ENCODE measurements around the gene GALC.

GALC gene

GRCh38 chr14:88005978-88006851, 13.2 kb upstream of the GALC start:
- no peak for DNase-seq

GRCh38 chr14:88005050-88005481, 12.1 kb upstream of the GALC start, which contains the start of gene GPR65:
Gene GPR65, plus strand, starts transcription at chr14:88005135. Its CDS starts 5,713 bp downstream, at chr14:88010848.
- no peak for DNase-seq

GRCh38 chr14:88004506-88005036, 11.6 kb upstream of the GALC start:
- DNase-seq, result no peak

- DNase-seq, result no peak
These were observed 10.4 kb upstream of the GALC start for GRCh38 chr14:88003425-88003824.

GRCh38 chr14:88002421-88003075, 9.6 kb upstream of the GALC start:
- no peak for DNase-seq

GRCh38 chr14:87999277-87999676, 6.3 kb upstream of the GALC start:
- DNase-seq, result no peak

DNA sequence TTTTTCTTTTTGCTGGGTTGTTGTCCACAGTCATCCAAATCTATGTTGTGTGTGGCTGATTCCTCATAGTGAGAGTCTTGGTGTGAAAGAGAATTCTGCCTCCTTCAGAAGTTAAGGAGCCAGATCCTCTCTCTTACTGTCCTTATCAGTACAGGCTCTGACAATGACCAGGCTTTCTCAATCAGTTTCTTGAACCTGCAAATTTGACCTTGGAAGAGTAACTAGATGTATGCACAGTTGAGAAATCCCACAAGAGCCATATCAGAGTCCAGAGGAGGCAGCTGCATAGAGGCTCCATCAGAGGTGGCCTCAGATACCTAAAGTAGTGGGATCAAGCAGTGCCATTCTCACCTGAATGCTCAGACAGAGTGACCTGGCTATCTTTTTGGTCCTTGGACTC, 5.5 kb upstream of the GALC start:
- DNase-seq, result no peak

DNA sequence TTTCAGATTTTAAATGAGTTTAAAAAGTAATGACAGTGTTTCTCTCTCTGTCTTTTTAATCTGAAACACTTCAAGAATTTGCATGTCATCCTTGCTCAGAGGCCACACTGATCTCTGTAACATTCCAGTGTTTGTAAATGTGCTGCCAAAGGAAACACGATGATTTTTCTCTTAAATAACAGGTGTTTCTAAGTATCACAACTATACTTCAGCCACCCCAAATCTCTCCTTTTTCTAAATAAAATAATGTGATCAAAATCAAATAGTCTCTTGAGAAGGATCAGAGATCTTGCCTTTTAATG, 3.3 kb upstream of the GALC start:
- no peak for DNase-seq

DNA sequence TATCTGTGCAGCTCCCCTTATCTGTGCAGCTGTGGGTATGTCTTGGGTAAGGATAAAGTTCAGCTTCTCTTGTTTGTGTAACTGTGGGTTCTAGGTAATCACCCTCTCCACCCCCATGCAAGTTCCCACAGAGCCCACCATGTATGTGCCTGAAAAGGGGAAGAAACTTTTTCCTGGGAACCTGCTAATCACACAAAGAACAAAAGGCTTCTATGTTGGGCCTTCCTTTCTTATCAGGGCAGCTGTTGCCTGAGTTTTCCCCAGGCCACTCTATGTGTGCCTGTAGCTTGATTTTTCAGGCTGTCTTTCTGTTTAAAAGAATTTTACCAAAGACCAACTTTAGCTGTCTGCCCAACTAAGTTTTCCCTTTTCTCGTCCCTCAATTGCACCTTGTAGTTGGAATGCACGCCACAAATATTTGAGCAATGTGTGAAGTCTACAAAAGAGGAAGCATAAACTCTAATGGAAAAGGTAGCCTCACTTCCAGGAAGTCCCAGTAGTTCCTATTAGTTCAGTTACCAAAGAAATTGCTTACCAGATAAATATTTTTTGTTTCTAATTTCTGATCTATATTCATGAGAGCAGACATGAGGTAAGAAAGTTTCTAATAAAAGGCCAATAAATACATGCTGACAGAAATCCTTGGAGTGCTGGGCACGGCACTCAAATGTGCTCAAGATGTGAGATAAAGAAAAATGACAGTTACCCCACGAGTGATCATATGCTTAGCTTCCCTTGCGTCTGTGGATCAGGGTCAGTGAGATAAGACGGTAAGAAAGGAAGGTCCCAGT, 2.7 kb upstream of the GALC start:
- no peak for DNase-seq

DNA sequence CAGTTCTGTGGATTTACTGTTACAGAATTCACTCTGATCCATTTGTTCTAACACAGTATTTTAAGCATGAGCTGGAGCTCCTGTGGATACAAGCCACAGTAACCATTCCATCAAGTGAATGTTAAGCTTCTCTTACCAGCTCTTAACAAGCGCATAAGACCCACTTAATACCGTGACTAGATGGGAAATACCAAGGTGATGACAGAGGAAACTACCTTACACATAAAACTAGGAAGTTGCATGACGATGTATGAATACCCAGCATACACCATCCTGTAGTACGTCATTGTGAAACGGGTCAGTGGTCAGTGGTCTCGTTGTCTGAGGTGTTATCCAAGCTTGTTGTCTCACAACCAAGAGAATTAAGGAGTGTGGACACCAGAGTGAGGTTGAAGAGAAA, 2.0 kb upstream of the GALC start:
- DNase-seq, result no peak

DNA sequence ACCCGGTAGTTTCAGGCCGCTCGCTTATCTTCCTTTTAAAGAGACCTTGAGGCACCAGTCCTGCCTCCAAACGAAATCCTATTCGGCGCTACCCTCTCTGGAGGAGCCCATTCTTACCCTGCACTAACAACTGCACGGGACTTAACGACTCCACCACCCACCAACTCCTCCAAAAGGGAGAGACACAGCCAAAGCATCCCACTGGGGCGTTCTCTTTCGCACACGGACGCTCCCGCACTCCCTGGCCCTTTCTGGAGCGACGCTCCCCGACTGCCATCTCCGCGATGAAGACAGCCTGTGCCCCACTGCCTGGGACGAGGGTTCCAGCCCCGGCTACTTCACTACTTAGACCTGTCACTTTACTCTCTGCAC, 650 bp downstream of the GALC start:
- DNase-seq, result no peak

DNA sequence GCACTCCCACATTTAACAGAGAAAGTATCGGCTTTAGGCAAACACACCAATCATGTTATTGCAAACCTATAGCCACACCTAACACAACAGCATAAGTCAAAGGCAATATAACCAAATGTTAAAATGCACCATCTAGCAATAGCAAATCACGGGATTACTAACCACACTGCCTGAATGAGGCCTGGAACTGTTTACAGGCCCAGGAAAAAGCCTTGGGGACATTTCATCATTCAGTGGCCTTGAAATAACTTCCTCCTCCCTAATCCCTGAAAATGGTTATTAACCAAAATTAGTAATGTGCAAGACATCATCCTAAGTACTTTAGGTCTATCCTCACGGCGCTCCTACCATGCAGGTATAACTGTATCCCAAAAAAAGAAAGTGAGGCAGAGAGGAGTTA, 2.3 kb downstream of the GALC start:
- DNase-seq, result no peak

- no peak for DNase-seq
These were observed 3.1 kb downstream of the GALC start for GRCh38 chr14:87989956-87990299.

GRCh38 chr14:87989221-87989955, 3.6 kb downstream of the GALC start:
- no peak for DNase-seq

GRCh38 chr14:87979689-87980088, 13.3 kb downstream of the GALC start:
- no peak for DNase-seq

GRCh38 chr14:87975636-87976035, 17.3 kb downstream of the GALC start:
- DNase-seq, result no peak

DNA sequence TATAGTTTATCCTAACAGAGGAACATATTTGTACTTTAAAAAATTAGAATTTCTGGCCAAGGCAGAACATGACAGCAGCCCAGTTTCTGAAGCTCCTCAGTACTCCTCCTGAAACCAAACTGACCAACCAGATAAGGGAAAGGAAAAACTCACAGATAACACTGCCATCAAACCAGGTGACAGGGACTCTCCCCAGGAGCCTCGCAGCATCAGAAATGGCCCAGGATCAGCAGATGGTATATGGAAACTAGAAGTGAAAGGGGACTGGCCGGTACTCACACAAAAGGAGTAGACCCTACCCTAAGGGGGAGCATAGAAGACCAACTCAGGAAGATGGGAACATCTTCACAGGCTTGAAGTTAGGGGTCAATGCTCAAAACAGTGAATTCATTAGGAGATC, 22.0 kb downstream of the GALC start:
- no peak for DNase-seq

DNA sequence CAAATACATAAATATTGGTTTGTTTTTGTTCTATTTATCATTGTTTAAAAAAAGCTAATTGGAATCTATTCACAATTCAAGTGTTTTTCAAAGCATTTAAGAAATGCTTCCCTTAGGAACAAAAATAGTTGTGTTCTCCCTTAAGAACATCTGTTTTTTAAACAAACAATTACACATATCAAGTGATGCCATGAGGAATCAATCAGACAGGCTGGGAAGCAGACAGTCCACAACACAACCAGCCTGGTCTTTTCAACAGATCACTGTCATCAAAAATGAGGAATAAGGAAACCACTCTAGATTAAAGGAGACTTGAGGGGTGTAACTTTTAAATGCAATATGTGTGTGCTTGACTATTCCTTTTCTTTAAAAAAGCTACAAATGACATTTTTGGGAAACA, 25.5 kb downstream of the GALC start:
- no peak for DNase-seq

DNA sequence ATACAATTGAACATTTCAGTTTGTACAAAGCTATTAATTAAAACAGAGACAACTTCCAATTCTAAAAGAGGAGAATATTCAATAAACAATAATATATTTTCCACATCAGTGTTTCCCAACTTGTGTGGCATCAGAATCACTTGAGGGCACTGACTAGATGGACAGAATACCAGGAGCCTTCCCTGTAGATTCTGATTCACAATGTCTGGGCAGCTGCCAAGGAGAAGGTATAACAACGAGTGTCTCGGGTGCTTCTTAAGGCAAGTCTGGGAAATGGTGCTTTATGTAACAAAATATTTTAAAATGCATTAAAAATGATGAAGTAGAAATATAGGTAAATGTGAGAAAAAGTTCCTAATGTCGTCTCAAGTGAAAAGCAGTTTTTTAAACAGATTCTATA, 26.2 kb downstream of the GALC start:
- no peak for DNase-seq

DNA sequence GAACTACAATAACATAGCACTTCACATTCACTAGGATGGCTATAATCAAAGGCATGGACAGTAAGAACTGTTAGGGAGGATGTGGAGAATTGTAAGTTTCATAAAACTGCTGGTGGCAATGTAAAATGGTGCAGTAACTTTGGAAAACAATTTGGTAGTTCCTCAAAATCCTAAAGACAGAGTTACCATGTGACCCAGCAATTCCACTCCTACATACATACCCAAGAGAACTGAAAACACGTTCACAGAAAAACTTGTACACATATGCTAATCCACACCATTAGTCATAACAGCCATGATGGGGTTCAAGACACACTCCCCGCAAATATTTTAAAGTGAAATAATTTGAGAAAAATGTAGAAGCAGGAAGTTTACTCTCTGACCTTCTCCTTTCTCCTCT, 31.7 kb downstream of the GALC start:
- no peak for DNase-seq

DNA sequence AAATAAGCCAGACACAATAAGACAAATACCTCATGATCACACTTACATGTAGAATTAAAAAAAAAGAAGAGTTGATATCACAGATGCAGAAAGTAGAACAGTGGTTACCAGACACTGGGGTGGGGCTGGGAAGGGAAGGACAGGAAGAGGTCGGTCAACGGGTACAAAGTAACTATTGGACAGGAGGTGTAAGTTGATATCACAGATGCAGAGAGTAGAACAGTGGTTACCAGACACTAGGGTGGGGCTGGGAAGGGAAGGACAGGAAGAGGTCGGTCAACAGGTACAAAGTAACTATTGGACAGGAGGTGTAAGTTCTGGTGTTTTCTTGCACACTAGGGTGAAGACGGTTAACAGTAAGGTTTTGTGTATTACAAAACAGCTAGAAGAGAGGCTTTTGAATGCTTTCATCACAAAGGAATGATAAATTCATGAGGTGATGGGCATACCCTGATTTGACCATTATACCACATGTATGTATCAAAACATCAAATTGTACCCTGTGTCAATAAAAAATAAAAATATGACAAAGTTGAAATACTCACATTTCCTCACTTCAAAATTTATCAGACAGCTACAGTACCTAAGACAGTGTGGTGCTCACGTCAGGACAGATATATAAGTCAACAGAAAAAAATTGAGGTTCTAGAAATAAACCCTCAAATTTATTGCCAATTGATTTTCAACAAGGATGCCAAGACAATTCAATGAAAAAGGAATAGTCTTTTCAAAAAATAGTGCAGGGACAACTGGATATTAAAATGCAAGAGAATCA, 32.8 kb downstream of the GALC start:
- no peak for DNase-seq

GRCh38 chr14:87955501-87955900, 37.5 kb downstream of the GALC start:
- no peak for DNase-seq
